VCaP (cell line): Measurements from ENCODE around the gene MSLN.

Experiments
- H3K27ac ChIP-seq: fragments of 450-650 bp; 2 replicates; pipeline ENCODE4 v1.5.1; 2017
- TF ChIP-seq, protein P1 (sequence below): fragments of 450-650 bp; conservative IDR thresholded peaks from 2 replicates; pipeline ENCODE4 v1.5.1; 2017; ENCODE audit warnings: mild to moderate bottlenecking, moderate library complexity

The MSLN gene

DNA sequence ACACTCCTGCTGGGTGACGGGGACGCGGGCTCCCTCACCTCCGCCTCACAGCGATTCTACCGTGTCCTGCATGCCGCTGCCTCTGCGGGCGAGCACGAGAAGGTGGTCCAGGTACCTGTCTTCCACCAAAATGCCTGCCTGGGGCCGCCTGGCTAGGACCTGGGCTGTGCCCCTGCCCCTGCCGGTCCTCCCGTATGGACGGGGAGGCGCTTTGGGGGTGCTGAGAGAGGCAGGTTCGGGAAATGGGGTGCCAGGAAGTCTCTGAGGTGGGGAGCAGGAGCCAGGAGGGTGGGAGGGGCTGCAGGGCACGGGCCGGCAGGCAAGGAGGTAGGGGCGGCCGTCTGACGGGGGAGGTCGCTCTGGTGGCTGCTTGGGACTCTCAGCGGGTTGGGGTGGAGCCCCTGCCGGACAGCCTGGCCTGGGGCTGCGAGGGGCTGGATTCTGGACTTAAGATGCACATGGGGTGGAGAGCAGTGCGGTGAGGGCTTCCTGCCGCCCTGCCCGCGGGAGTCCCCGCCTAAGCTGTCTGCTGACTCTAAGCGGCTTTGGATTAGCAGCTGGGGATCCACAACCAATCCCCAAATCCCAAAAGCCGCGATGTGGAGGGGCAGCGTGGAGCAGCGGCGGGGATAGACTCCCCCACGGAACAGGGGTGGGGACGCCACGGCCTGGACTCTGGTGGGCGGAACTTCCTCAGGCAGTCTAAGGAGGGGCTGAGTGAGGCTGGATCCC is 33.7 kb downstream of the MSLN start:
- TF ChIP-seq, protein P1, sequence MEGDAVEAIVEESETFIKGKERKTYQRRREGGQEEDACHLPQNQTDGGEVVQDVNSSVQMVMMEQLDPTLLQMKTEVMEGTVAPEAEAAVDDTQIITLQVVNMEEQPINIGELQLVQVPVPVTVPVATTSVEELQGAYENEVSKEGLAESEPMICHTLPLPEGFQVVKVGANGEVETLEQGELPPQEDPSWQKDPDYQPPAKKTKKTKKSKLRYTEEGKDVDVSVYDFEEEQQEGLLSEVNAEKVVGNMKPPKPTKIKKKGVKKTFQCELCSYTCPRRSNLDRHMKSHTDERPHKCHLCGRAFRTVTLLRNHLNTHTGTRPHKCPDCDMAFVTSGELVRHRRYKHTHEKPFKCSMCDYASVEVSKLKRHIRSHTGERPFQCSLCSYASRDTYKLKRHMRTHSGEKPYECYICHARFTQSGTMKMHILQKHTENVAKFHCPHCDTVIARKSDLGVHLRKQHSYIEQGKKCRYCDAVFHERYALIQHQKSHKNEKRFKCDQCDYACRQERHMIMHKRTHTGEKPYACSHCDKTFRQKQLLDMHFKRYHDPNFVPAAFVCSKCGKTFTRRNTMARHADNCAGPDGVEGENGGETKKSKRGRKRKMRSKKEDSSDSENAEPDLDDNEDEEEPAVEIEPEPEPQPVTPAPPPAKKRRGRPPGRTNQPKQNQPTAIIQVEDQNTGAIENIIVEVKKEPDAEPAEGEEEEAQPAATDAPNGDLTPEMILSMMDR = no peak
- peak overlapping the region; percentile 44; the same call in 1 of the 2 replicates for H3K27ac ChIP-seq

DNA sequence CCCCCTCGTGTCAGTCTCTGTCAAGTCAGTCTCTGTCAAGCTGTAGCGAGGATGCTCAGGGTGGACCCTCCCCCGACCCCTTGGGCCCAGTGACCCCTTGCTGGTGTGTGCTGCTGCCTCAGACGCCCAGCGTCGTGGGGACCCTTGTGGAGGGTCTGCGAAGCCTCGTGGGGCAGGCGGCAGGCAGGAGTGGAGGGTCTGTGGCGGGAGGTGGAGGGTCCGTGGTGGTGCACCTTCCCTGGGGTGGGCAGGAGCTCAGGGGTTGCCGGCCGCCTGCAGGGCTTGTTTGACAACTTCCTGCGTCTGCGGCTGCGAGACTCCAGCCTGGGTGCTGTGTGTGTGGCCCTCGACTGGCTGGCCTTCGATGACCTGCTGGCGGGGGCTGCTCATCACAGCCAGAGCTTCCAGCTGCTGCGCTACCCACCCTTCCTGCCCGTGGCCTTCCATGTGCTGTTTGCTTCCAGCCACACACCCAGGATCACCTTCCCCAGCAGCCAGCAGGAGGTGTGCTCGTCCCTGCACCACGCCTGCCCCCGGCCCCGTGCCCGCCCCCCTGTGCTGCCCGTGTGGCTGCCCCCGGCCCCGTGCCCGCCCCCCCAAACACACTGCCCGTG is 34.4 kb downstream of the MSLN start:
- H3K27ac ChIP-seq = peak overlapping the region; percentile 44; the same call in 1 of the 2 replicates
- TF ChIP-seq, protein P1 = no peak

DNA sequence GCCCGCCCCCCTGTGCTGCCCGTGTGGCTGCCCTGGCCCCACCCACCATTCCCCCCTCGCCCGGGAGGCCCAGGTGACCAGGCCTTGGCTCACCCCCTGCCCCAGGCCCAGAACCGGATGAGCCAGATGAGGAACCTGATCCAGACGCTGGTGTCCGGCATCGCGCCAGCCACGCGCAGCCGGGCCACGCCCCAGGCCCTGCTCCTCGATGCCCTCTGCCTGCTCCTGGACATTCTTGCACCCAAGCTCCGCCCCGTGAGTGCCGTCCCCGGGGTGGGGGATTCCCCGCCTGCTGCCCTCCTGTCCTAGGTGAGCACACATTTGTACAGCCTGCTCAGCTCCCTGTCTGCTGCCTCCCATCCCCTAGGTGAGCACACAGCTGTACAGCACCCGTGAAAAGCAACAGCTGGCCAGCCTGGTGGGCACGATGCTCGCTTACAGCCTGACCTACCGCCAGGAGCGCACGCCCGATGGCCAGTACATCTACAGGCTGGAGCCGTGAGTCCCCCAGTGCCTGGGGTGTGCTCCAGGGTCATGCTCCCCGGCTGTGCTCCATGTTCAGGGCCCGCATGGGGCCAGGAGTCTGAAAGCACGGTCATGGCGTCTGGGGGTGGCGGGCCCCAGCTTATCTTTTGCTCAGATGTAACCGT is 35.2 kb downstream of the MSLN start:
- H3K27ac ChIP-seq = peak overlapping the region; percentile 46; the same call in 1 of the 2 replicates

DNA sequence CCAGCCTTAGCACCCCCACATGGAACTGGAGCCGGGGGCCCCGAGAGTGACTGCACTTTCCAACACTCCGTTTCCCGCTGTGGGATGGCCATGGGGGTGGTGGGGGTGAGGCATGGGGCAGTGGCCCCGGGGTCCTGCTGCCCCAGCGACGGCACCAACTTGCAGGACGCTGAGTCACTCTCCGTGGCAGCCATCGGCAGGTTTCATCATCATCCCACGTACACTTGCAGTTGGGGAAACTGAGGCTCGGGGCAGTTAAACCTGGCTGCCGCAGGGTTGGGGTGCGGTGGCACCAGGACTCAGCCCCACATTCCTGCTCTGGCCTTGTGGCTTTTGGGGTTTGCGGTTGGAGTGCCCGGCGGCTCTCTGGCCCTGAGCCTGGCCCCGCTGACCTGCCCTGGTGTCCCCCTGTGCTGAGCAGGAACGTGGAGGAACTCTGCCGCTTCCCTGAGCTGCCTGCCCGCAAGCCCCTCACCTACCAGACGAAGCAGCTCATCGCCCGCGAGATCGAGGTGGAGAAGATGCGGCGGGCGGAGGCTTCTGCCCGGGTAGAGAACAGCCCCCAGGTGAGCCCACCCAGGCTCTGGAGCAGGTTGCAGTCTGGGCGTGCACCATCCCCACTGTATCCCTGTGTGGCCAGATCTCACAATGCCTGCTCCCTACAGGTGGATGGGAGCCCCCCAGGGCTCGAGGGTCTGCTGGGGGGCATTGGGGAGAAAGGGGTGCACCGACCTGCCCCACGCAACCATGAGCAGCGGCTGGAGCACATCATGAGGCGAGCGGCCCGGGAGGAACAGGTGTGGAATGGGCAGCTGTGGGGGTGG is 36.0 kb downstream of the MSLN start:
- peak overlapping the region; percentile 46; the same call in 1 of the 2 replicates for H3K27ac ChIP-seq
- TF ChIP-seq, protein P1 = no peak

More for the DNA sequence above, 35.2 kb downstream of the MSLN start:
- TF ChIP-seq, protein P1 = no peak

DNA sequence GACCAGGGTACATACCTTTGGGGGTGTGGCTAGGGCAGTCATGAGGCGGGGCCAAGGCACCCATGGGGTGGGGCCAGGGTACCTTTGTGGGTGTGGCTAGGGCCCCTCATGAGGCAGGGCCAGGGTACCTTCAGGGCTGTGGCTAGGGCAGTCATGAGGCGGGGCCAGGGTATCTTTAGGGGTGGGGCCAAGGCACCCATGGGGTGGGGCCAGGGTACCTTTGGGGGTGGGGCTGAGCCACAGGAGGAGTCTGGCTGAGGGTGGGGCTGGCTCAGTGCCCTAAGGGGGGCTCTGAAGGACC is 36.5 kb downstream of the MSLN start:
- no peak overlapping the region for H3K27ac ChIP-seq
- TF ChIP-seq, protein P1 = no peak

DNA sequence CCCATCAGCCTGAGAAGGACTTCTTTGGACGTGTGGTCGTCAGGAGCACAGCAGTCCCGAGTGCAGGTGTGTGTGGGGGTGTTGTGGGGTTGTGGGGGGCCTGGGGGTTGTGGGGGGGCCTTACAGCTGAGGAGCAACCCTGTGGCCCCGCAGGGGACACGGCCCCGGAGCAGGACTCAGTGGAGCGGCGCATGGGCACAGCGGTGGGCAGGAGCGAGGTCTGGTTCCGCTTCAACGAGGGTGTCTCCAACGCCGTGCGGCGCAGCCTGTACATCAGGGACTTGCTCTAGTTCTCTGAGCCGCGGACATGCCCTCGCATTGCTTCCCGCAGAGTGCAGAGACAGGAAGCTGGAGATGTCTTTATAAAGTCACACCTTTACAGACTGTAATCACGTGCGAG is 37.2 kb downstream of the MSLN start:
- TF ChIP-seq, protein P1 = no peak
- no peak overlapping the region for H3K27ac ChIP-seq

DNA sequence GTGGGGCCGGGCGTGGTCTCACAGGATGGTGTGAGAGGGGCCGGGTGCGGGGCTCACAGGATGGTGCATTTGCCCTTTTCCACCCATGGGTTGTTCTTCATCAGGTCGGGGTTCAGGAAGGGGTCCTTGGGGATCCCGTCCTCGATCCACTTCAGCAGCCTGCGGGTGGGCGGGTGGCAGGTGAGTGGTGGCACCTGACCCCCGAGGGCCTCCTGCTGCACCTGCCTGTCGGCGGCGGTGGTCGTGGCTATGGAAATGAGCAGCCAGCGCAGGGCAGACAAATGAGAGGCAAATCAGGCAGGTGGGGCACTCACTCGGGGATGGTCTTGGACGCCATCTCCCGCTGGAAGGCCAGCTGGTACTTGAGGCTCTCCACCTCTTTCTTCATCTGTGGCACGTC is 38.1 kb downstream of the MSLN start:
- TF ChIP-seq, protein P1 = no peak
- no peak overlapping the region for H3K27ac ChIP-seq
